OCI-LY1 (cell line): Measurements from ENCODE around the gene ALDH3B1.

ENCODE experiments used
- H2AFZ ChIP-seq: fragments of 200-600 bp; sonication (generic), shearing (Covaris generic); 2 replicates; pipeline ENCODE4 v1.6.0; 2014; ENCODE audit warnings: antibody characterized with exemption, mild to moderate bottlenecking, low read length
- H3F3A ChIP-seq: fragments of 200-600 bp; sonication (generic), shearing (Covaris generic); 2 replicates; pipeline ENCODE4 v1.6.0; 2014; ENCODE audit warnings: mild to moderate bottlenecking, antibody characterized with exemption, low read length, moderate library complexity; ENCODE audit not compliant: insufficient read depth
- H3K27ac ChIP-seq: fragments of 200-600 bp; sonication (generic); 2 replicates; pipeline ENCODE4 v1.5.1; 2014; ENCODE audit warnings: low read length, mixed run types, mild to moderate bottlenecking, low read depth; ENCODE audit not compliant: poor library complexity, severe bottlenecking
- H3K27me3 ChIP-seq: fragments of 200-600 bp; sonication (generic); 2 replicates; pipeline ENCODE4 v1.6.0; 2014; ENCODE audit warnings: antibody characterized with exemption, mild to moderate bottlenecking, low read length, moderate library complexity; ENCODE audit not compliant: insufficient read depth
- H3K36me3 ChIP-seq: fragments of 200-600 bp; sonication (generic); 2 replicates; pipeline ENCODE4 v1.6.1; 2014; ENCODE audit warnings: mild to moderate bottlenecking, antibody characterized with exemption, low read length, moderate library complexity, mixed read lengths; ENCODE audit not compliant: insufficient read depth
- H3K4me1 ChIP-seq: fragments of 200-600 bp; sonication (generic); 2 replicates; pipeline ENCODE4 v1.5.1; 2014; ENCODE audit warnings: mild to moderate bottlenecking, low read length, moderate library complexity; ENCODE audit not compliant: insufficient read depth, severe bottlenecking
- H3K4me2 ChIP-seq: fragments of 200-600 bp; sonication (generic), shearing (Covaris generic); 2 replicates; pipeline ENCODE4 v1.6.1; 2014; ENCODE audit warnings: low read length
- H3K4me3 ChIP-seq: fragments of 200-600 bp; sonication (generic); 2 replicates; pipeline ENCODE4 v1.5.1; 2014; ENCODE audit warnings: low read length, low read depth, mild to moderate bottlenecking, mixed read lengths; ENCODE audit not compliant: poor library complexity, severe bottlenecking
- H3K79me2 ChIP-seq: fragments of 200-600 bp; shearing (Covaris generic); 2 replicates; pipeline ENCODE4 v1.6.1; 2016; ENCODE audit warnings: mixed run types, low read length, mixed read lengths; ENCODE audit not compliant: insufficient read depth
- H3K9ac ChIP-seq: fragments of 200-600 bp; sonication (generic), shearing (Covaris generic); 2 replicates; pipeline ENCODE4 v1.6.1; 2014; ENCODE audit warnings: mild to moderate bottlenecking, low read length, mixed read lengths
- H3K9me2 ChIP-seq: fragments of 200-600 bp; sonication (generic), shearing (Covaris generic); 2 replicates; pipeline ENCODE4 v1.6.1; 2014; ENCODE audit warnings: low read depth, mild to moderate bottlenecking, low read length, mixed read lengths
- H3K9me3 ChIP-seq: fragments of 200-600 bp; shearing (Covaris generic); 2 replicates; pipeline ENCODE4 v1.6.1; 2014; ENCODE audit warnings: low read length, mixed read lengths
- H4K20me1 ChIP-seq: fragments of 200-600 bp; sonication (generic), shearing (Covaris generic); 2 replicates; pipeline ENCODE4 v1.6.0; 2016; ENCODE audit warnings: mild to moderate bottlenecking, low read length; ENCODE audit not compliant: insufficient read depth
- EZH2 ChIP-seq: fragments of 200-600 bp; sonication (generic), shearing (Covaris generic); IDR thresholded peaks from 2 replicates; pipeline ENCODE4 v1.8.0; 2017; ENCODE audit warnings: borderline replicate concordance, mixed run types, mild to moderate bottlenecking, antibody characterized with exemption, low read length, moderate library complexity, mixed read lengths
- TF ChIP-seq, protein P1 (sequence below): fragments of 200-600 bp; sonication (generic), shearing (Covaris generic); IDR thresholded peaks from 2 replicates; pipeline ENCODE4 v1.5.1; 2017; ENCODE audit warnings: mild to moderate bottlenecking, antibody characterized with exemption, low read length, moderate library complexity, mixed read lengths

ALDH3B1 gene

DNA sequence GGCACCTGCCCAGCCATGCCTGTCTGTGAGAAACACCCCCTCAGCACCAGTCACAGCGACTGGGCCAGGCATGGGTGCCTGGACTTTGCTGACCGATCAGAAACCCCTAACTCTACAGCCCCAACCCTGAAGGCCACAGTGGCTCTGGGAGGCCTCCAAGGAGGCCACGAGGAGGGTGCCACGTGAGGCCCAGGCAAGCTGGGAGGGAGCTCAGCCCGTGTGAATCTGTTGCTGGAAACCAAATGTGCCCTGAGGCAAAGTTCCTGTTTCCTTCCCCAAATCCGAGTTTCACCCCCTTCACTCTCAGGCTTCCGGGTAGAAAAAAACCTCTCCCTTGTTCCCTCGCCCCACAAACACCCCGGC is 7.6 kb upstream of the ALDH3B1 start:
- H3K27me3 ChIP-seq, result no peaks in the 10 kb centered on the region
- no peaks in the 10 kb centered on the region for H3K79me2 ChIP-seq
- no peak overlapping the region for H2AFZ ChIP-seq
- TF ChIP-seq, protein P1, sequence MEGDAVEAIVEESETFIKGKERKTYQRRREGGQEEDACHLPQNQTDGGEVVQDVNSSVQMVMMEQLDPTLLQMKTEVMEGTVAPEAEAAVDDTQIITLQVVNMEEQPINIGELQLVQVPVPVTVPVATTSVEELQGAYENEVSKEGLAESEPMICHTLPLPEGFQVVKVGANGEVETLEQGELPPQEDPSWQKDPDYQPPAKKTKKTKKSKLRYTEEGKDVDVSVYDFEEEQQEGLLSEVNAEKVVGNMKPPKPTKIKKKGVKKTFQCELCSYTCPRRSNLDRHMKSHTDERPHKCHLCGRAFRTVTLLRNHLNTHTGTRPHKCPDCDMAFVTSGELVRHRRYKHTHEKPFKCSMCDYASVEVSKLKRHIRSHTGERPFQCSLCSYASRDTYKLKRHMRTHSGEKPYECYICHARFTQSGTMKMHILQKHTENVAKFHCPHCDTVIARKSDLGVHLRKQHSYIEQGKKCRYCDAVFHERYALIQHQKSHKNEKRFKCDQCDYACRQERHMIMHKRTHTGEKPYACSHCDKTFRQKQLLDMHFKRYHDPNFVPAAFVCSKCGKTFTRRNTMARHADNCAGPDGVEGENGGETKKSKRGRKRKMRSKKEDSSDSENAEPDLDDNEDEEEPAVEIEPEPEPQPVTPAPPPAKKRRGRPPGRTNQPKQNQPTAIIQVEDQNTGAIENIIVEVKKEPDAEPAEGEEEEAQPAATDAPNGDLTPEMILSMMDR, result no peak
- no peak for TF ChIP-seq EZH2
- peak overlapping the region; percentile 97 for H3K4me2 ChIP-seq
- H3K4me1 ChIP-seq, result peaks cover 31% of the 10 kb centered on the region
- H3K9ac ChIP-seq, result peak overlapping the region; percentile 76
- peaks cover 2% of the 10 kb centered on the region; the same call in 1 of the 2 replicates for H3K36me3 ChIP-seq
- no peaks in the 10 kb centered on the region for H3K9me2 ChIP-seq
- peak overlapping the region; percentile 80 for H3K4me3 ChIP-seq
- no peaks in the 10 kb centered on the region for H3K9me3 ChIP-seq
- peak overlapping the region; percentile 88 for H3K27ac ChIP-seq
- H4K20me1 ChIP-seq, result no peaks in the 10 kb centered on the region
- H3F3A ChIP-seq, result peaks cover 5% of the 10 kb centered on the region

DNA sequence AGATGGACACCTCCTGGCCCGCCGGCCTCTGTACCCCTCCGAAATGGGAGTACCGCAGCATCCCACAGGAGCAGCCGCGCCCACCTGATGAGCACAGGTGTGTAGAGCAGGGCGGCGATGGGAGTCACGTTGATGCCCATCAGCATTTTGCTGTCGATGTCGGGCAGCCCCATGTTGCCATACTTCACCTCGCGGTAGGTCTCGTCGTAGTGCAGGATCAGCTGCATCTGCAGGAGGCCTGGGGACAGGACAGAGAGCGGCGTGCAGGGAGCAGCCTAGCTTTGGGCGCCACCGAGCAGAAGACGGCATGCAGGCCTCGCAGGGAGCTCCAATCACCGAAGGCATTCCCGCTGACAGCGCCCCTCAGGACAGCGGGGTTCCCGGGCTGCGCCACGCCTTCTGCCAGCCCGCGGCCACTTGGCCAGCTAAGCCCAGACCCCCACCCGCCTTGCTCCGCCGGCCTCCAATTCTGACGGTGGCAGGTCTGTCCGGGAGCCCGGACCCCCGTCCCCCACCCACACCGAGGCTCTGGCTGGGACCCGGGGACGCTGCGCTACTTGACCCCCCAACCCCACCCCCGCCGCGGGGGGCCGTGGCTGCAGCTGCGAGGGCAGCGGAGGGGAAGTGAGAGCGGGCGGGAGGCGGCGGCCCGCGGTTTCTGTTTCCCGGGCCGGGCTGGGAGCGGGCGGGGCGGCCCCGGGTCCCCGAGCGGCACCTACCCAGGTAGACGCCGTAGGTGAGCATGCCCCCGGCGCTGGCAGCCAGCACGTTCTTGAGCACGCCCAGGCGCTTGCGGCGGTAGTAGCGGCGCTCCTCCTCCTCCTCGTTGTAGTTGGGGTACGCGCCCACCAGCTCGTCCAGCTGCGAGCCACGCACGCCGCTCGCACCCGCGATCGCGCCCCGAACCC is 6.9 kb upstream of the ALDH3B1 start:
- Histone ChIP-seq H3K9me3 (no peaks in the 10 kb centered on the region), H3K27ac (peak overlapping the region; percentile 88), H3K4me2 (peak overlapping the region; percentile 97), H2AFZ (no peak overlapping the region), H4K20me1 (no peaks in the 10 kb centered on the region), H3K4me3 (peak overlapping the region; percentile 80), H3K4me1 (peaks cover 32% of the 10 kb centered on the region), H3F3A (peaks cover 5% of the 10 kb centered on the region), H3K27me3 (no peaks in the 10 kb centered on the region), H3K79me2 (no peaks in the 10 kb centered on the region), H3K9me2 (no peaks in the 10 kb centered on the region), H3K36me3 (no peaks in the 10 kb centered on the region), H3K9ac (peak overlapping the region; percentile 76)
- no peak for TF ChIP-seq EZH2
- TF ChIP-seq, protein P1, result no peak

DNA sequence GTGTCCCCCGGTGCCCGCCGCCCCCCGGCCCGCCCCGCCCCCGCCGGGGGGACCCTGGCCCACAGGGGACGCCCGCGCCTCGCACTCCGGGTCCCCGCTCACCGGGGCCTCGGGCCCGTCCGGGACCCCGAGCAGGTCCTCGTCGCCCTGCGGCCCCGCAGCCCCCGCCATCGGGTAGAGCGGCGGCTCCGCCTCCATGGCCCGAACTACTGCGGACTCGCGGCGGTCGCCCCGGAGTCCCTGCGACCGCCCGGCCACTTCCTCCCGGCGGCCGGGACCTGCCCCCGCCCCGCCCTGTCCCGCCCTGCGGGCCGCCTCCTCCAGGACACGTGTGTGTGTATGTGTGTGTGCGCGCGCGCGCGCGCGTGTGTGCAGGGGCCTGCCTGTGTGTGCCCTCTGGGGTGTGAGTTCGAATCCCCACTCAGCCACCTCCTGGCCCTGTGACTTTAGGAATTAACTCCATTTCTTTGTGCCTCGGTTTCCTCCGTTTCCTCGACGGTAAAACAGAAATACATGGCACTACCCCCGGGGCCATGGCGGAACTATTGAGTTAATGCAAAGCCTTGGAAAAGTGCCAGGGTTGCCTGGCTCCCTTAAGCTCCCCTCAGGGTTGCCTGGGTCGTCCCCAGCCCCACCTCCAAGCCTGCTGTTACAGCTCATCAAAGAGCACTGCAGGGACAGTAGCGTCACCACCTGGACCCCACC is 6.1 kb upstream of the ALDH3B1 start, which contains the start of gene UNC93B1:
UNC93B1 (minus strand) TSS at position 252 of the 705 bp plus-strand sequence; CDS start at position 198, 54 bp downstream.
- Histone ChIP-seq H3K9me2 (no peaks in the 10 kb centered on the region), H3K4me3 (peak within 1 kb of the TSS; percentile 80), H3K4me2 (peak within 1 kb of the TSS; percentile 97), H3K9ac (peak within 1 kb of the TSS; percentile 76), H3K27ac (peak within 1 kb of the TSS; percentile 88), H3K4me1 (peaks cover 35% of the 10 kb centered on the region), H4K20me1 (no peaks in the 10 kb centered on the region), H3K9me3 (no peaks in the 10 kb centered on the region), H3K36me3 (no peaks in the 10 kb centered on the region), H3K27me3 (no peaks in the 10 kb centered on the region), H3F3A (peaks cover 5% of the 10 kb centered on the region), H3K79me2 (no peaks in the 10 kb centered on the region), H2AFZ (no peak within 1 kb of the TSS)
- TF ChIP-seq, protein P1, result no peak
- no peak for TF ChIP-seq EZH2
